Gastroesophageal sphincter (tissue), 3 donors: ENCODE data around the gene CNIH2.

Experiments
- EP300 ChIP-seq: sonication (generic); formaldehyde crosslinking; IDR thresholded peaks from one replicate; pipeline ENCODE4 v1.6.1; 2017; ENCODE audit warnings: antibody characterized with exemption, mild to moderate bottlenecking
- TF ChIP-seq, protein P1 (sequence below), 4 experiments: fragments of 200-600 bp in 2 of 4; fragments of 450-650 bp in 2 of 4; sonication (generic) in 1 of 4; IDR thresholded peaks; one replicate each; pipeline ENCODE4 v1.5.1; 2017 to 2019; ENCODE audit warnings: antibody characterized with exemption in 4 of 4, mild to moderate bottlenecking in 2 of 4, moderate library complexity in 2 of 4

- TF ChIP-seq, protein P1, sequence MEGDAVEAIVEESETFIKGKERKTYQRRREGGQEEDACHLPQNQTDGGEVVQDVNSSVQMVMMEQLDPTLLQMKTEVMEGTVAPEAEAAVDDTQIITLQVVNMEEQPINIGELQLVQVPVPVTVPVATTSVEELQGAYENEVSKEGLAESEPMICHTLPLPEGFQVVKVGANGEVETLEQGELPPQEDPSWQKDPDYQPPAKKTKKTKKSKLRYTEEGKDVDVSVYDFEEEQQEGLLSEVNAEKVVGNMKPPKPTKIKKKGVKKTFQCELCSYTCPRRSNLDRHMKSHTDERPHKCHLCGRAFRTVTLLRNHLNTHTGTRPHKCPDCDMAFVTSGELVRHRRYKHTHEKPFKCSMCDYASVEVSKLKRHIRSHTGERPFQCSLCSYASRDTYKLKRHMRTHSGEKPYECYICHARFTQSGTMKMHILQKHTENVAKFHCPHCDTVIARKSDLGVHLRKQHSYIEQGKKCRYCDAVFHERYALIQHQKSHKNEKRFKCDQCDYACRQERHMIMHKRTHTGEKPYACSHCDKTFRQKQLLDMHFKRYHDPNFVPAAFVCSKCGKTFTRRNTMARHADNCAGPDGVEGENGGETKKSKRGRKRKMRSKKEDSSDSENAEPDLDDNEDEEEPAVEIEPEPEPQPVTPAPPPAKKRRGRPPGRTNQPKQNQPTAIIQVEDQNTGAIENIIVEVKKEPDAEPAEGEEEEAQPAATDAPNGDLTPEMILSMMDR (IDR thresholded peaks at IDR 0.05), result no peak
- TF ChIP-seq EP300, result no peak
Observed at GRCh38 chr11:66290330-66290621, 12.3 kb downstream of the CNIH2 start.
